ENCODE results near the gene MYEOV. TPM values are rescaled to one million over a fixed set of nuclear protein-coding genes. Genes with fewer than 3 reads are reported as not detected.

The MYEOV gene
- total RNA-seq, 1 donor from 2014 or later = not detected

DNA sequence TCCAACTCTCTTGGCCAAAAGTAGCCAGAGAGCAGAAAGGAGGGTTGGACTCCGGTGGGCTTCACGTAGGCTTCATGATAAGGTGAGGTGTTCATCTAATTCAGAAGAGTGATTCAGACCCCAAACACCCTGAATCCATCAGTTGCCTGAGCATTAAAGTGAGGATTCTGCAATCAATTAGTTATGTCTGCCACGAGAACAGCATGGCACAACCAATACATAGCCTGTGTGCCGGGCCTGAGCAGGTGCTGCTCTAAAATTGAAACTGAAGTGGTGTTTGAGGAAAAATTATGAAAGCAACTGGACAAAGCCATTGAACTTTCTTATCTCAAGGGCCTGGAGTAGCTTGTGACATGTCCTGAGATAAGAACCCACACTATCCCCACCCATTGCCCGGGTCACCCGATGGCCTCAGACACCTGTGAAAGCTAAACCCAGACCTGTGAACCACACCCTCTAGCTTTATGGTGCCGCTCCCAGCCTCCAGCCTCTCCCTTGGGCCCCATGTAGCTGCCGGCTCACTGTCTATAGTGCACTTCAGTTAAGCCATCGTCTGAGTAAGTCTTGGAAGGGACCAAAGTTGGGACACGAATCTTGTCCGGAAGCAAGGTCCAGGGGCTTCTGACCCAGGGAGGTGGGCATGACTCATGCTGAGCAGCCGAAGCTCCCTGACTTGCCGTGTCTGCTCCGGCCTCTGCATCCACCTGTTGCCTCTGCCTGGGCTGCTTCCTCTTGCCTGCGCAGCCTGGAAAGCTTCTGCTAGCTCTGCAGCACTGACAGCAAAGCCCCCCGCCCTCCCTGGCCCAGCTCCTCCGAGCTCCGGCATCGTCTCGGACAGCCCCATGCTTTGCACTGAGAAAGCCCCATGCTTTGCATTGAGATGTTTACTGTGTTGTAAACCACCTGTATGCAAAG is 5.7 kb upstream of the MYEOV start:
- no peaks in the 10 kb centered on the region for H3K27me3 ChIP-seq (ENCODE audit: low read depth)
- TF ChIP-seq, protein P1, sequence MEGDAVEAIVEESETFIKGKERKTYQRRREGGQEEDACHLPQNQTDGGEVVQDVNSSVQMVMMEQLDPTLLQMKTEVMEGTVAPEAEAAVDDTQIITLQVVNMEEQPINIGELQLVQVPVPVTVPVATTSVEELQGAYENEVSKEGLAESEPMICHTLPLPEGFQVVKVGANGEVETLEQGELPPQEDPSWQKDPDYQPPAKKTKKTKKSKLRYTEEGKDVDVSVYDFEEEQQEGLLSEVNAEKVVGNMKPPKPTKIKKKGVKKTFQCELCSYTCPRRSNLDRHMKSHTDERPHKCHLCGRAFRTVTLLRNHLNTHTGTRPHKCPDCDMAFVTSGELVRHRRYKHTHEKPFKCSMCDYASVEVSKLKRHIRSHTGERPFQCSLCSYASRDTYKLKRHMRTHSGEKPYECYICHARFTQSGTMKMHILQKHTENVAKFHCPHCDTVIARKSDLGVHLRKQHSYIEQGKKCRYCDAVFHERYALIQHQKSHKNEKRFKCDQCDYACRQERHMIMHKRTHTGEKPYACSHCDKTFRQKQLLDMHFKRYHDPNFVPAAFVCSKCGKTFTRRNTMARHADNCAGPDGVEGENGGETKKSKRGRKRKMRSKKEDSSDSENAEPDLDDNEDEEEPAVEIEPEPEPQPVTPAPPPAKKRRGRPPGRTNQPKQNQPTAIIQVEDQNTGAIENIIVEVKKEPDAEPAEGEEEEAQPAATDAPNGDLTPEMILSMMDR (IDR thresholded peaks at IDR 0.05; ENCODE audit: borderline replicate concordance) = no peak
- H3K4me3 ChIP-seq = no peak overlapping the region
- intact Hi-C loops (cut with micrococcal nuclease) = no loop called here
- peaks cover 8% of the 10 kb centered on the region for H3K4me1 ChIP-seq
- H3K36me3 ChIP-seq = no peaks in the 10 kb centered on the region
- DNase-seq = no peak
- no peaks in the 10 kb centered on the region for H3K9me3 ChIP-seq (replicated peaks)
- H3K27ac ChIP-seq (replicated peaks) = no peak overlapping the region

- TF ChIP-seq, protein P1 (IDR thresholded peaks at IDR 0.05; ENCODE audit: borderline replicate concordance) = no peak
- intact Hi-C loops (cut with micrococcal nuclease) = no loop called here
- Histone ChIP-seq H3K36me3 (no peaks in the 10 kb centered on the region), H3K9me3 (replicated peaks) (no peaks in the 10 kb centered on the region), H3K27ac (replicated peaks) (no peak overlapping the region), H3K4me3 (no peak overlapping the region), H3K4me1 (peaks cover 14% of the 10 kb centered on the region), H3K27me3 (ENCODE audit: low read depth) (no peaks in the 10 kb centered on the region)
- no peak for DNase-seq
Observed at GRCh38 chr11:69288883-69289242, 5.1 kb upstream of the MYEOV start.

DNA sequence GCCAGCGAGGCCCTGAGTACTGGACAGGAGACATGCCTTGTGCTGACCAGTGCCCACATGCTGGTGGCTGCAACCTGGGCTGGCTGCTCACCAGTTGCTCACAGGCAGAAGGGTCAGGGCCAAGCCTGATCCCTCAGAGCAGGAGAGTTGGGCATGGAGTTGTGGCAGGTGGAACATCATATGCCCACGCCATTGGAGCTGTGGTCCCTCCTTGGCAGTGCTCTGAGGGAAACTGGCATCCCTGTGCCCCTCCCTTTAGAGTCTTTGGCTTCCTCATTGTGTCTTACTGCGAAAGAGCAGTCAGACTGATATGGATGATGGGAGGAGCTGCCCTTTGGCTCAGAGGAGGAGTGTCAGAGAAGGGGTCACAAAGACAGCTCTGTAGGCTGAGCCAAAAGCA is 3.1 kb upstream of the MYEOV start:
- no peak overlapping the region for H3K4me3 ChIP-seq
- no peaks in the 10 kb centered on the region for H3K9me3 ChIP-seq (replicated peaks)
- H3K36me3 ChIP-seq = no peaks in the 10 kb centered on the region
- intact Hi-C loops (cut with micrococcal nuclease) = loop anchor here (5.0 to 10.0 kb wide), 2 partner anchors 154 to 351 kb away; partner anchors contain the start of gene CCND1
- TF ChIP-seq, protein P1 (IDR thresholded peaks at IDR 0.05; ENCODE audit: borderline replicate concordance) = no peak
- no peak overlapping the region for H3K27ac ChIP-seq (replicated peaks)
- peaks cover 32% of the 10 kb centered on the region for H3K4me1 ChIP-seq
- DNase-seq = no peak
- H3K27me3 ChIP-seq (ENCODE audit: low read depth) = no peaks in the 10 kb centered on the region

- TF ChIP-seq, protein P1 (IDR thresholded peaks at IDR 0.05; ENCODE audit: borderline replicate concordance) = no peak
- H3K4me3 ChIP-seq = no peak overlapping the region
- no peaks in the 10 kb centered on the region for H3K27me3 ChIP-seq (ENCODE audit: low read depth)
- no peak overlapping the region for H3K27ac ChIP-seq (replicated peaks)
- DNase-seq = no peak
- intact Hi-C loops (cut with micrococcal nuclease) = loop anchor here (5.0 to 10.0 kb wide), 2 partner anchors 153 to 351 kb away; partner anchors contain the start of gene CCND1
- H3K9me3 ChIP-seq (replicated peaks) = no peaks in the 10 kb centered on the region
- peaks cover 40% of the 10 kb centered on the region for H3K4me1 ChIP-seq
- H3K36me3 ChIP-seq = no peaks in the 10 kb centered on the region
Observed at GRCh38 chr11:69291459-69292110, 2.4 kb upstream of the MYEOV start.

DNA sequence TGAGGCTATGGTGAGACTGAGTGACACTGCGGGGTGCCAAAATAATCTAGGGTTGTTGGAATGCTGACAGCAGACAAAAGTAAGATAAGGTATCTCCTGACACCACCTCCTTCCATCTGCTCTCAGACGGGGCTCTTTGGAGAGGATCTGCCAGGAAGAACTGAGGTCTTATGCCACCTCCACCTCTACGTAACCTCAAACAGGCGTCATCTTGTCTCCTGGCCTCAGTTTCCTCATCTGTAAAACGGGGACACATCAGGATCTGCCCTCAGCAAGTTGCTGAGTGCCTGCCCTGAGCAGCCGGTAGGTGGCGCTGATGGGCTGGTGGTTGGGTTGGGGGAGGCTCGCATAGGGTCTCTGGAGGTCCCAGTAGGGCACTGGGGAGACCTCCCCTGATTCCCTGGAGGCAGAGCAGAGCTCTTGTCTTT is 1.7 kb upstream of the MYEOV start:
- intact Hi-C loops (cut with micrococcal nuclease) = loop anchor here (5.0 to 10.0 kb wide), 2 partner anchors 153 to 350 kb away; partner anchors contain the start of gene CCND1
- H3K4me1 ChIP-seq = peaks cover 45% of the 10 kb centered on the region
- no peaks in the 10 kb centered on the region for H3K36me3 ChIP-seq
- no peak overlapping the region for H3K4me3 ChIP-seq
- H3K9me3 ChIP-seq (replicated peaks) = no peaks in the 10 kb centered on the region
- H3K27me3 ChIP-seq (ENCODE audit: low read depth) = no peaks in the 10 kb centered on the region
- H3K27ac ChIP-seq (replicated peaks) = no peak overlapping the region
- TF ChIP-seq, protein P1 (IDR thresholded peaks at IDR 0.05; ENCODE audit: borderline replicate concordance) = peak; percentile 79
- no peak for DNase-seq

All from left ventricle myocardium inferior (tissue), 1 donor.